ENCODE measurements around the gene SUMO4.

The SUMO4 gene

GRCh38 chr6:149389509-149390297 lies 10.4 kb upstream of the SUMO4 start:
- no peak for DNase-seq (ENCODE audit: low read depth)

- DNase-seq (ENCODE audit: low read depth): no peak
These were observed 8.0 kb upstream of the SUMO4 start for GRCh38 chr6:149392093-149392492.

GRCh38 chr6:149392535-149392934 lies 7.5 kb upstream of the SUMO4 start:
- DNase-seq (ENCODE audit: low read depth): no peak

- DNase-seq (ENCODE audit: low read depth): no peak
These were observed 6.9 kb upstream of the SUMO4 start for GRCh38 chr6:149393002-149393679.

GRCh38 chr6:149395185-149395584 lies 4.9 kb upstream of the SUMO4 start:
- DNase-seq (ENCODE audit: low read depth): no peak

- no peak for DNase-seq (ENCODE audit: low read depth)
These were observed 2.7 kb upstream of the SUMO4 start for GRCh38 chr6:149397384-149397783.

- no peak for DNase-seq (ENCODE audit: low read depth)
These were observed 3.5 kb downstream of the SUMO4 start for GRCh38 chr6:149403534-149403933.

GRCh38 chr6:149405823-149406765 lies 6.0 kb downstream of the SUMO4 start:
- DNase-seq (ENCODE audit: low read depth): no peak

- no peak for DNase-seq (ENCODE audit: low read depth)
These were observed 9.6 kb downstream of the SUMO4 start for GRCh38 chr6:149409617-149410016.

GRCh38 chr6:149410557-149410956 lies 10.5 kb downstream of the SUMO4 start:
- no peak for DNase-seq (ENCODE audit: low read depth)

GRCh38 chr6:149414009-149414408 lies 13.9 kb downstream of the SUMO4 start:
- DNase-seq (ENCODE audit: low read depth): no peak

- no peak for DNase-seq (ENCODE audit: low read depth)
These were observed 14.8 kb downstream of the SUMO4 start for GRCh38 chr6:149414821-149415220.

- DNase-seq (ENCODE audit: low read depth): no peak
These were observed 19.8 kb downstream of the SUMO4 start for GRCh38 chr6:149419696-149420404.

- DNase-seq (ENCODE audit: low read depth): no peak
These were observed 21.1 kb downstream of the SUMO4 start for GRCh38 chr6:149421132-149421531.

GRCh38 chr6:149422581-149422980 lies 22.5 kb downstream of the SUMO4 start:
- DNase-seq (ENCODE audit: low read depth): no peak

GRCh38 chr6:149423964-149424440 lies 23.9 kb downstream of the SUMO4 start:
- DNase-seq (ENCODE audit: low read depth): no peak

- DNase-seq (ENCODE audit: low read depth): no peak
These were observed 25.2 kb downstream of the SUMO4 start for GRCh38 chr6:149425224-149425623.

- DNase-seq (ENCODE audit: low read depth): no peak
These were observed 25.7 kb downstream of the SUMO4 start for GRCh38 chr6:149425754-149426153.

GRCh38 chr6:149428606-149429005 lies 28.5 kb downstream of the SUMO4 start:
- DNase-seq (ENCODE audit: low read depth): no peak

GRCh38 chr6:149429427-149430360 lies 29.6 kb downstream of the SUMO4 start:
- no peak for DNase-seq (ENCODE audit: low read depth)
